Measurements from ENCODE around the gene MCHR1.
A peak's percentile ranks its signal among the peaks of the same experiment; 100 is the strongest.

MCHR1 gene

GRCh38 chr22:40678493-40679248 is 613 bp upstream of the MCHR1 start:
- no peaks in the 10 kb centered on the region for H3K79me1 ChIP-seq (ENCODE audit: low read length)
- H3K23ac ChIP-seq (ENCODE audit: low read length): no peak overlapping the region
- no peak overlapping the region for H3K4me2 ChIP-seq (ENCODE audit: low read length)
- peaks cover 6% of the 10 kb centered on the region for H3K4me1 ChIP-seq (ENCODE audit: control insufficient read depth, low read depth, low read length)
- H3K27ac ChIP-seq (ENCODE audit: low read depth, low read length): no peak overlapping the region
- no peaks in the 10 kb centered on the region for H3K36me3 ChIP-seq (ENCODE audit: control insufficient read depth, insufficient read depth, low read length)
- H2BK120ac ChIP-seq (ENCODE audit: low read depth, low read length): no peak overlapping the region
- no peak overlapping the region for H3K18ac ChIP-seq (ENCODE audit: low read length)
- H4K5ac ChIP-seq (ENCODE audit: low read length): no peak overlapping the region
- no peaks in the 10 kb centered on the region for H3K79me2 ChIP-seq (ENCODE audit: control insufficient read depth, insufficient read depth, low read length)
- DNase-seq: no peak
- no peak overlapping the region for H2AK5ac ChIP-seq (ENCODE audit: low read length)
- H4K8ac ChIP-seq (ENCODE audit: low read depth, low read length): no peak overlapping the region
- no peak overlapping the region for H3K4me3 ChIP-seq (ENCODE audit: low read length)
- H3K9ac ChIP-seq (ENCODE audit: low read length): no peak overlapping the region
- no peak overlapping the region for H2BK5ac ChIP-seq (ENCODE audit: low read length)
- no peaks in the 10 kb centered on the region for H3K27me3 ChIP-seq (ENCODE audit: insufficient read depth, low read length, poor library complexity)
- H3K56ac ChIP-seq (ENCODE audit: low read length): peak overlapping the region; percentile 52
- H2BK15ac ChIP-seq (replicated peaks; ENCODE audit: low read depth): no peak overlapping the region
- WGBS (ENCODE audit: extremely low coverage, insufficient coverage, low lambda C conversion rate): no CpG with 5 or more reads among the region's 14 CpGs
- H3K4ac ChIP-seq (ENCODE audit: low read depth, low read length): no peak overlapping the region

DNA sequence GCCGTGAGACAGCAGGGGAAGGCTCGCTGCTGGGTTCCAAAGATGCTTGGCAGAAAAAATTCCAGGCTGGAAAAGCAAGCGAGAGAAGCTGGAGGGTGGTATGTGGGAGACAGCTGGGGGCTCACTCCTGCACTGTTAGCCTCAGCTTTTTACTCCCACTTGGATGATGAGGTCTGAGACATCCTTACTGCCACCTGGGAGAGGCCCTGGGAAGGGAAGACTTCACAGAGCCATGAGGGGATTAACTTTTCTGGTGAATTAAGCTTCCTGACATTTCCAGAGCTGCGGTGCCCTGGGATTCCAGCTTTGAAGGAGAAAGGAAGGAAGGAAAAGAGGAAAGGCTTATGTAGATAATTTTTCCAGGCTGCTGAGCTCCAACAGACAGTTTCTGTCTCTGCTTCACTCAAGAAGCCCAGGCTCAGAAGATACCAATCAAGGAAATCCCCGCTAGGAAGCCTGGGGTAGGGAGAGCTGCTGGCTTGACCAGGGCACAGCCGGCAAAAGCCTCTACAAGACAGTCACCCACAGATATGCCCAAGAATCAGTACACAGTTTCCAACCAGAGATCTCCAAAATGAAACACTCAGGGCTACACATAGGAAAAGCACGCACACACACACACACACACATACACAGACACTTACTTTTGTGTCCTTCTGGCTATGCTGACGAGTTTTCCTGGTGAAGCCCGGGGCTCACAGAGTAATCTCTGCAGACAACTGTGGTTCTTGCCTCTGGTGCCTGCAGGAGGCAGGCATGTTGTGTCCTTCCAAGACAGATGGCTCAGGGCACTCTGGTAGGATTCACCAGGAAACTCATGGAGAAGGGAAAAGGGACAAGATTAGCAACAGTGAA is 907 bp downstream of the MCHR1 start:
- no peak overlapping the region for H3K4me3 ChIP-seq (ENCODE audit: low read length)
- peak; percentile 75 for DNase-seq
- no peaks in the 10 kb centered on the region for H3K79me2 ChIP-seq (ENCODE audit: control insufficient read depth, insufficient read depth, low read length)
- H2AK5ac ChIP-seq (ENCODE audit: low read length): no peak overlapping the region
- H2BK120ac ChIP-seq (ENCODE audit: low read depth, low read length): no peak overlapping the region
- H3K27ac ChIP-seq (ENCODE audit: low read depth, low read length): no peak overlapping the region
- H2BK15ac ChIP-seq (replicated peaks; ENCODE audit: low read depth): no peak overlapping the region
- peak overlapping the region; percentile 58 for H3K56ac ChIP-seq (ENCODE audit: low read length)
- H3K4me1 ChIP-seq (ENCODE audit: control insufficient read depth, low read depth, low read length): peaks cover 6% of the 10 kb centered on the region
- H4K5ac ChIP-seq (ENCODE audit: low read length): no peak overlapping the region
- no peaks in the 10 kb centered on the region for H3K36me3 ChIP-seq (ENCODE audit: control insufficient read depth, insufficient read depth, low read length)
- H2BK5ac ChIP-seq (ENCODE audit: low read length): no peak overlapping the region
- H3K79me1 ChIP-seq (ENCODE audit: low read length): no peaks in the 10 kb centered on the region
- H3K27me3 ChIP-seq (ENCODE audit: insufficient read depth, low read length, poor library complexity): no peaks in the 10 kb centered on the region
- peak overlapping the region; percentile 48 for H3K23ac ChIP-seq (ENCODE audit: low read length)
- no peak overlapping the region for H4K8ac ChIP-seq (ENCODE audit: low read depth, low read length)
- WGBS (ENCODE audit: extremely low coverage, insufficient coverage, low lambda C conversion rate): no CpG with 5 or more reads among the region's 9 CpGs
- no peak overlapping the region for H3K4me2 ChIP-seq (ENCODE audit: low read length)
- no peak overlapping the region for H3K18ac ChIP-seq (ENCODE audit: low read length)
- H3K9ac ChIP-seq (ENCODE audit: low read length): peak overlapping the region; percentile 11
- no peak overlapping the region for H3K4ac ChIP-seq (ENCODE audit: low read depth, low read length)

DNA sequence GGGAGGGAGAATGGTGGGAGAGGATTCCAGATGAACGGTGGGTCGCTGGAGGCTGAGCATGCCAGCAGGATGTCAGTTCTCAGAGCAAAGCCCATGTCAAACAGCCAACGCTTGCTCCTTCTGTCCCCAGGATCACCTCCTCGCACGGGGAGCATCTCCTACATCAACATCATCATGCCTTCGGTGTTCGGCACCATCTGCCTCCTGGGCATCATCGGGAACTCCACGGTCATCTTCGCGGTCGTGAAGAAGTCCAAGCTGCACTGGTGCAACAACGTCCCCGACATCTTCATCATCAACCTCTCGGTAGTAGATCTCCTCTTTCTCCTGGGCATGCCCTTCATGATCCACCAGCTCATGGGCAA is 1.5 kb downstream of the MCHR1 start:
- Histone ChIP-seq H3K79me1 (ENCODE audit: low read length) (no peaks in the 10 kb centered on the region), H3K79me2 (ENCODE audit: control insufficient read depth, insufficient read depth, low read length) (no peaks in the 10 kb centered on the region), H3K4me1 (ENCODE audit: control insufficient read depth, low read depth, low read length) (peaks cover 6% of the 10 kb centered on the region), H2BK120ac (ENCODE audit: low read depth, low read length) (no peak overlapping the region), H3K56ac (ENCODE audit: low read length) (peak overlapping the region; percentile 9), H3K4ac (ENCODE audit: low read depth, low read length) (no peak overlapping the region), H2AK5ac (ENCODE audit: low read length) (no peak overlapping the region), H2BK15ac (replicated peaks; ENCODE audit: low read depth) (no peak overlapping the region), H3K9ac (ENCODE audit: low read length) (no peak overlapping the region), H3K4me2 (ENCODE audit: low read length) (no peak overlapping the region), H4K8ac (ENCODE audit: low read depth, low read length) (no peak overlapping the region), H3K27me3 (ENCODE audit: insufficient read depth, low read length, poor library complexity) (no peaks in the 10 kb centered on the region), H4K5ac (ENCODE audit: low read length) (no peak overlapping the region), H3K27ac (ENCODE audit: low read depth, low read length) (no peak overlapping the region), H3K18ac (ENCODE audit: low read length) (no peak overlapping the region), H2BK5ac (ENCODE audit: low read length) (no peak overlapping the region), H3K23ac (ENCODE audit: low read length) (peak overlapping the region; percentile 48), H3K4me3 (ENCODE audit: low read length) (no peak overlapping the region), H3K36me3 (ENCODE audit: control insufficient read depth, insufficient read depth, low read length) (no peaks in the 10 kb centered on the region)
- no peak for DNase-seq
- no CpG with 5 or more reads among the region's 15 CpGs for WGBS (ENCODE audit: extremely low coverage, insufficient coverage, low lambda C conversion rate)

DNA sequence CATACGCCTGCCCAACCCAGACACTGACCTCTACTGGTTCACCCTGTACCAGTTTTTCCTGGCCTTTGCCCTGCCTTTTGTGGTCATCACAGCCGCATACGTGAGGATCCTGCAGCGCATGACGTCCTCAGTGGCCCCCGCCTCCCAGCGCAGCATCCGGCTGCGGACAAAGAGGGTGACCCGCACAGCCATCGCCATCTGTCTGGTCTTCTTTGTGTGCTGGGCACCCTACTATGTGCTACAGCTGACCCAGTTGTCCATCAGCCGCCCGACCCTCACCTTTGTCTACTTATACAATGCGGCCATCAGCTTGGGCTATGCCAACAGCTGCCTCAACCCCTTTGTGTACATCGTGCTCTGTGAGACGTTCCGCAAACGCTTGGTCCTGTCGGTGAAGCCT is 2.2 kb downstream of the MCHR1 start:
- Histone ChIP-seq H3K27me3 (ENCODE audit: insufficient read depth, low read length, poor library complexity) (no peaks in the 10 kb centered on the region), H3K27ac (ENCODE audit: low read depth, low read length) (no peak overlapping the region), H4K8ac (ENCODE audit: low read depth, low read length) (no peak overlapping the region), H3K36me3 (ENCODE audit: control insufficient read depth, insufficient read depth, low read length) (no peaks in the 10 kb centered on the region), H2BK120ac (ENCODE audit: low read depth, low read length) (no peak overlapping the region), H3K56ac (ENCODE audit: low read length) (peak overlapping the region; percentile 53), H3K4ac (ENCODE audit: low read depth, low read length) (no peak overlapping the region), H3K23ac (ENCODE audit: low read length) (no peak overlapping the region), H3K9ac (ENCODE audit: low read length) (no peak overlapping the region), H3K79me1 (ENCODE audit: low read length) (no peaks in the 10 kb centered on the region), H3K4me1 (ENCODE audit: control insufficient read depth, low read depth, low read length) (peaks cover 6% of the 10 kb centered on the region), H4K5ac (ENCODE audit: low read length) (no peak overlapping the region), H3K79me2 (ENCODE audit: control insufficient read depth, insufficient read depth, low read length) (no peaks in the 10 kb centered on the region), H2BK5ac (ENCODE audit: low read length) (peak overlapping the region; percentile 19), H3K4me2 (ENCODE audit: low read length) (no peak overlapping the region), H2BK15ac (replicated peaks; ENCODE audit: low read depth) (no peak overlapping the region), H2AK5ac (ENCODE audit: low read length) (peak overlapping the region; percentile 92), H3K4me3 (ENCODE audit: low read length) (no peak overlapping the region), H3K18ac (ENCODE audit: low read length) (no peak overlapping the region)
- DNase-seq: no peak
- WGBS (ENCODE audit: extremely low coverage, insufficient coverage, low lambda C conversion rate): no CpG with 5 or more reads among the region's 19 CpGs

- whole genome bisulfite sequencing (ENCODE audit: extremely low coverage, insufficient coverage, low lambda C conversion rate): no CpG with 5 or more reads among the region's 9 CpGs
- H3K56ac ChIP-seq (ENCODE audit: low read length): peak overlapping the region; percentile 80
- H2AK5ac ChIP-seq (ENCODE audit: low read length): no peak overlapping the region
- H3K27ac ChIP-seq (ENCODE audit: low read depth, low read length): no peak overlapping the region
- H3K9ac ChIP-seq (ENCODE audit: low read length): peak overlapping the region; percentile 40
- H3K79me1 ChIP-seq (ENCODE audit: low read length): no peaks in the 10 kb centered on the region
- H4K5ac ChIP-seq (ENCODE audit: low read length): no peak overlapping the region
- no peak overlapping the region for H3K4me3 ChIP-seq (ENCODE audit: low read length)
- no peaks in the 10 kb centered on the region for H3K79me2 ChIP-seq (ENCODE audit: control insufficient read depth, insufficient read depth, low read length)
- no peak overlapping the region for H2BK120ac ChIP-seq (ENCODE audit: low read depth, low read length)
- H3K36me3 ChIP-seq (ENCODE audit: control insufficient read depth, insufficient read depth, low read length): no peaks in the 10 kb centered on the region
- peak; percentile 88 for DNase-seq
- no peak overlapping the region for H2BK5ac ChIP-seq (ENCODE audit: low read length)
- no peaks in the 10 kb centered on the region for H3K27me3 ChIP-seq (ENCODE audit: insufficient read depth, low read length, poor library complexity)
- no peak overlapping the region for H3K4ac ChIP-seq (ENCODE audit: low read depth, low read length)
- H2BK15ac ChIP-seq (replicated peaks; ENCODE audit: low read depth): no peak overlapping the region
- no peak overlapping the region for H3K23ac ChIP-seq (ENCODE audit: low read length)
- no peak overlapping the region for H3K18ac ChIP-seq (ENCODE audit: low read length)
- H3K4me1 ChIP-seq (ENCODE audit: control insufficient read depth, low read depth, low read length): peaks cover 2% of the 10 kb centered on the region
- peak overlapping the region; percentile 20 for H3K4me2 ChIP-seq (ENCODE audit: low read length)
- H4K8ac ChIP-seq (ENCODE audit: low read depth, low read length): no peak overlapping the region
These were observed 5.4 kb downstream of the MCHR1 start for GRCh38 chr22:40684728-40685127.
